Testis (tissue), 3 donors: ENCODE data around the gene SPAG8. TPM values are rescaled to one million over a fixed set of nuclear protein-coding genes. Genes with fewer than 3 reads are reported as not detected.
A peak's percentile ranks its signal among the peaks of the same experiment; 100 is the strongest.

Source experiments
- DNase-seq: peaks from one replicate; pipeline ENCODE4 v3.0.0-alpha.2; 2019
- H3K27ac ChIP-seq, 2 donors: fragments of 200-600 bp; sonication (generic); one replicate each; pipeline ENCODE4 v1.5.1; 2019
- H3K27me3 ChIP-seq: fragments of 200-600 bp; sonication (generic); one replicate; pipeline ENCODE4 v1.5.1; 2019
- H3K36me3 ChIP-seq: fragments of 200-600 bp; sonication (generic); one replicate; pipeline ENCODE4 v1.5.1; 2017; ENCODE audit warnings: low read depth; ENCODE audit errors: missing control alignments
- H3K4me1 ChIP-seq: fragments of 200-600 bp; sonication (generic); one replicate; pipeline ENCODE4 v1.5.1; 2019
- H3K4me3 ChIP-seq, 2 donors: fragments of 200-600 bp; sonication (generic); one replicate each; pipeline ENCODE4 v1.5.1; 2017 to 2019
- H3K9me3 ChIP-seq: fragments of 200-600 bp; sonication (generic); one replicate; pipeline ENCODE4 v1.5.1; 2017
- POLR2A ChIP-seq: fragments of 450-650 bp; IDR thresholded peaks from one replicate; pipeline ENCODE4 v1.6.1; 2017; ENCODE audit warnings: antibody characterized with exemption, mild to moderate bottlenecking, moderate library complexity
- WGBS, 2 donors: methylation state at CpG; one replicate each; pipeline ENCODE4 v1.1.5; 2018; 5-methylcytosine and 5-hydroxymethylcytosine counted together
- intact Hi-C: fragments of 100-400 bp; cut with DNase I; formaldehyde crosslinking; loops from one replicate; pipeline ENCODE4 v1.15.1; 2023; ENCODE audit warnings: low total_unique reads
- polyA plus RNA-seq: library from polyadenylated mRNA; stranded (reverse); fragments of 350-450 nt; fragmentation: Illumina TruSeq; extraction: RNeasy Lipid Tissue Mini Kit (QIAGEN cat#74804); gene quantifications from one replicate; pipeline ENCODE4 v1.2.3, GENCODE V29; 2014; ENCODE audit warnings: low read depth, low replicate concordance; ENCODE audit not compliant: insufficient read depth
- total RNA-seq, 2 donors: library from RNA; depleted of rRNA; stranded (reverse); fragments of >200 nt; gene quantifications; one replicate each; pipeline ENCODE4 v1.2.3, GENCODE V29; 2016
- TF ChIP-seq, protein P1 (sequence below), 3 experiments: fragments of 450-650 bp in 2 of 3; fragments of 200-600 bp in 1 of 3; sonication (generic) in 1 of 3; IDR thresholded peaks; one replicate each; pipeline ENCODE4 v1.5.1; 2016 to 2019; ENCODE audit warnings: antibody characterized with exemption in 3 of 3, mild to moderate bottlenecking in 2 of 3, moderate library complexity in 1 of 3

Gene SPAG8
- total and polyA plus RNA-seq, 3 donors from 2014 or later = 18.9 to 81.5 (median 27.0) TPM

DNA sequence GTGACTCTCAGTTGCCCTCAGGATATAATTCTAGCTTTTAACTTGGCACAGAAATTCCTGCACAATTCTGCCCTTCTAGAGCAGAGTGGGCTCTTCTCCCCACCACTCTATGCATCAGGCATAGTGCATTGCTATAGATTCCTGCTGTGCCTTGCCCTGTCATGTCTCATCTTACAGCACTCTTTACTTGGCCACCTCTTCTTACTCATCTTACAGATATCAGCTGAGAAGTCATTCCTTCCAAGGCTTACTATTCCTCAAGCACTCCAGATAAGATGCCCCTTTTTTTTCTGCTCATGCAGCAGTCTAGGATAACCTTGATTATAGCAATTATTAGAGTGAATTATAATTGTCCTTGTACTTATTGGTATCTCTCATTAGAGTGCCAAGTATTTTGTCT is 10.9 kb upstream of the SPAG8 start:
- no peaks in the 10 kb centered on the region for H3K9me3 ChIP-seq
- H3K27ac ChIP-seq = no peak overlapping the region
- H3K4me3 ChIP-seq = no peak overlapping the region
- DNase-seq = no peak
- H3K27me3 ChIP-seq = no peaks in the 10 kb centered on the region
- no peaks in the 10 kb centered on the region for H3K4me1 ChIP-seq
- H3K36me3 ChIP-seq = no peaks in the 10 kb centered on the region
- TF ChIP-seq POLR2A = no peak
- TF ChIP-seq, protein P1, sequence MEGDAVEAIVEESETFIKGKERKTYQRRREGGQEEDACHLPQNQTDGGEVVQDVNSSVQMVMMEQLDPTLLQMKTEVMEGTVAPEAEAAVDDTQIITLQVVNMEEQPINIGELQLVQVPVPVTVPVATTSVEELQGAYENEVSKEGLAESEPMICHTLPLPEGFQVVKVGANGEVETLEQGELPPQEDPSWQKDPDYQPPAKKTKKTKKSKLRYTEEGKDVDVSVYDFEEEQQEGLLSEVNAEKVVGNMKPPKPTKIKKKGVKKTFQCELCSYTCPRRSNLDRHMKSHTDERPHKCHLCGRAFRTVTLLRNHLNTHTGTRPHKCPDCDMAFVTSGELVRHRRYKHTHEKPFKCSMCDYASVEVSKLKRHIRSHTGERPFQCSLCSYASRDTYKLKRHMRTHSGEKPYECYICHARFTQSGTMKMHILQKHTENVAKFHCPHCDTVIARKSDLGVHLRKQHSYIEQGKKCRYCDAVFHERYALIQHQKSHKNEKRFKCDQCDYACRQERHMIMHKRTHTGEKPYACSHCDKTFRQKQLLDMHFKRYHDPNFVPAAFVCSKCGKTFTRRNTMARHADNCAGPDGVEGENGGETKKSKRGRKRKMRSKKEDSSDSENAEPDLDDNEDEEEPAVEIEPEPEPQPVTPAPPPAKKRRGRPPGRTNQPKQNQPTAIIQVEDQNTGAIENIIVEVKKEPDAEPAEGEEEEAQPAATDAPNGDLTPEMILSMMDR (IDR thresholded peaks at IDR 0.05) = no peak
- intact Hi-C loops = no loop called here

DNA sequence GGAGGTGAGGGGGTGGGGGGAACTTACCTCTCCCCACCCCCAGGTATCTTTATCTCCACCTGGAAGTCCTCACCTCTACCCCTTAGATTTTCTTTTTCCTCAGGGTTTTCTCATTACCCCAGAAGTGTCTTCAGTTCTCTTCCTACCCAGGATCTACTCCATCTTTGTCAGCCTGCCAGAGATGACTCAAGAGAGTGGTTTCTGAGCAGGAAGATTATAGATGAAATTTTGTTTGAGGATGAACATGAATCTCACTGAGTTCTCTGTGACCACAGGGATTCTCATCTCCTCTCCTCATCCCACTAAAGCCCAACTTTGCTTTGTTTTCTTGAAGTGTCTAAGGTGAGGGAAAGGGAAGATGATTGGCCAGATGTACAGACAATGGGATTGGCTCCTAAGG is 8.0 kb upstream of the SPAG8 start:
- no peaks in the 10 kb centered on the region for H3K9me3 ChIP-seq
- H3K36me3 ChIP-seq = no peaks in the 10 kb centered on the region
- H3K4me3 ChIP-seq = no peak overlapping the region
- H3K4me1 ChIP-seq = no peaks in the 10 kb centered on the region
- no peak overlapping the region for H3K27ac ChIP-seq
- H3K27me3 ChIP-seq = no peaks in the 10 kb centered on the region
- no peak for TF ChIP-seq POLR2A
- TF ChIP-seq, protein P1 (IDR thresholded peaks at IDR 0.05) = no peak
- no peak for DNase-seq
- intact Hi-C loops = no loop called here

DNA sequence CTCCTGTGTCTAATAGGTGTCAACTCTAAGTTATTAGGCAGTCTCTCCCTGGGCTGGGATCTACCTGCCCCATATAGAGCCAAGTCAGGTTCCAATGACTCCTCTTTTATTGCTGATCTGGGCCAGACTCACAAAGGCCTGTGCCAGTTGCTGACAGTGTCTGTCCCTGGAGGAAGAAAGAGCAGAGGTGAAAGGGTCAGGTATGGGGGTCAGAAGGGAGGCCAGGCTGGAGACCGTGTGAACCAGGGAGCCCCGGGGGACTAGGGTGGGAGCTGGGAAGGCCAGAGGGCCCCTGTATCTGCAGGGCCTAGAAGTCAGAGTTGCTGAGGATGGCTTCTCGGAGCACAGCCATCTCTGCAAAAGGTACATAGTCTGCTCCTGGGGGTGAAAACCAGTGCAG is 6.3 kb upstream of the SPAG8 start:
- TF ChIP-seq POLR2A = no peak
- TF ChIP-seq, protein P1 (IDR thresholded peaks at IDR 0.05) = no peak
- no peaks in the 10 kb centered on the region for H3K36me3 ChIP-seq
- intact Hi-C loops = loop anchor here (10.0 kb wide), 1 partner anchor 84 kb away; the partner anchor contains the start of genes CREB3 and TLN1
- no peak overlapping the region for H3K27ac ChIP-seq
- WGBS, 2 donors = 80 to 82% methylated on average over 3 of the region's 3 CpGs
- no peaks in the 10 kb centered on the region for H3K9me3 ChIP-seq
- H3K4me3 ChIP-seq = no peak overlapping the region
- peaks cover 9% of the 10 kb centered on the region for H3K4me1 ChIP-seq
- no peaks in the 10 kb centered on the region for H3K27me3 ChIP-seq
- DNase-seq = no peak

DNA sequence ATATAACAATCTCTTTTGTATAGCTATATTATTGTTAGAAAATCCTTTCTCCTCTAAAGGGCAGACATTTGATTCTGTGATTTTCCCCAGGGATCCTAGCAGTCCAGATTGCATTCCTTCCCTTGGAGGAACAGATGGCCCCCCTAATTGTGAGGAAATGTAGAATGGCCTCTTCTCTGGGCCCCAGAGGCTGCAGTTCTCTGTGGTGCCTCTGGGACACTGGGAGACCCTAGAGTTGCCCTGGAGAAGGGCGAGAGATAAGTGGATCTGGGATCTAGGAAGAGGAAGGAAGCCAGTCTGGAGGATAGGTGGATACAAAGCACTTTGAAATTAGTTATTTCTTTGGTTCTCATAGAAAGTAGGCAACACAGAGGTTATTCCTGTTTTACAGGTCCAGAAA is 4.6 kb upstream of the SPAG8 start:
- no peak overlapping the region for H3K4me3 ChIP-seq
- no peaks in the 10 kb centered on the region for H3K36me3 ChIP-seq
- no peak overlapping the region for H3K27ac ChIP-seq
- WGBS, 2 donors = 50 to 72% methylated on average over 1 of the region's 1 CpG
- TF ChIP-seq, protein P1 (IDR thresholded peaks at IDR 0.05) = no peak
- TF ChIP-seq POLR2A = no peak
- no peaks in the 10 kb centered on the region for H3K27me3 ChIP-seq
- no peak for DNase-seq
- H3K4me1 ChIP-seq = peaks cover 20% of the 10 kb centered on the region
- no peaks in the 10 kb centered on the region for H3K9me3 ChIP-seq
- intact Hi-C loops = loop anchor here (10.0 kb wide), 1 partner anchor 82 kb away; the partner anchor contains the start of genes CREB3 and TLN1

DNA sequence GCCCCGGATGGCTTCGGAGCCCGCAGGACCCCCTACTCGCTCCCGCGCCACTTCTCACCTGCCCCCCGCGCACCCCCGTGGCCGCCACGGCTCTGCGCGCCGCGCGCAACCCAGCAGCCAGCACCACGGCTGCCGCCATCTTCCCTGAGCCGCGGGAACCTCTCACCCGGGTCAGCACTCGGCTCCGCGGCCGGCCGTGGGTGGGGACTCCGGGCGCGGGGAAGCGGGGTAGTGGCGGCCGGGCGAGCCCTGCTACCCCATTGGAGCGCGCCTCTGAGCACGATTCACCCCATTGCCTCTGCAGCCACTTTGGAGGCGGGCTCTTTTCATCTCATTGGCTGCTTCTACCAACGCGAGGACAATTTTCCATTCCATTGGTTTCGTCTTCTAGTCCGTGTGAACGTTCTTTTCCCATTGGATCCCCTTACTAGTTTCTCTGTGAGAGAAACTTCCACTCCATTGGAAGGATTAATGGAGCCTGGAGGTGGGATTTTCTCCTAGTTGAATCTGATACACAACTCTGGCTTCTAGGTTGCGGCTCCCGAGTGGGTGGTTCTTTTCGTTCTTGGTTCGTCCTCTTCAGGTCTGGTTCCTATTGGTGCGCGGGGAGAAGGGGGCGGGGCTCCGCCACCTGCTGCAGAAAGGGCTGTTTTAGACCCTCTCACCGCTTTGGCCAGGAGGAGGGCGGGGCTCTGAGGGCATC is 2.9 kb upstream of the SPAG8 start, which contains the start of gene HINT2:
HINT2 (minus strand) TSS at position 202 of the 703 bp plus-strand sequence; CDS start at position 139, 63 bp downstream.
- TF ChIP-seq, protein P1 (IDR thresholded peaks at IDR 0.05) = peak in 1 of 3 experiments; percentile 1
- TF ChIP-seq POLR2A = peak; percentile 54
- H3K4me1 ChIP-seq = peaks cover 26% of the 10 kb centered on the region
- H3K9me3 ChIP-seq = no peaks in the 10 kb centered on the region
- no peaks in the 10 kb centered on the region for H3K27me3 ChIP-seq
- intact Hi-C loops = loop anchor here (10.0 kb wide), 1 partner anchor 80 kb away; the partner anchor contains the start of genes CREB3 and TLN1
- peak; percentile 99 for DNase-seq
- H3K36me3 ChIP-seq = no peaks in the 10 kb centered on the region
- peak within 1 kb of the TSS; percentile 83 to 90 for H3K4me3 ChIP-seq
- WGBS, 2 donors = 0 to 1% methylated on average over 19 to 46 of the region's 52 CpGs
- H3K27ac ChIP-seq = peak within 1 kb of the TSS; percentile 90 to 98
